ENCODE results near the gene NECAB2.
A peak's percentile ranks its signal among the peaks of the same experiment; 100 is the strongest.

The NECAB2 gene

DNA sequence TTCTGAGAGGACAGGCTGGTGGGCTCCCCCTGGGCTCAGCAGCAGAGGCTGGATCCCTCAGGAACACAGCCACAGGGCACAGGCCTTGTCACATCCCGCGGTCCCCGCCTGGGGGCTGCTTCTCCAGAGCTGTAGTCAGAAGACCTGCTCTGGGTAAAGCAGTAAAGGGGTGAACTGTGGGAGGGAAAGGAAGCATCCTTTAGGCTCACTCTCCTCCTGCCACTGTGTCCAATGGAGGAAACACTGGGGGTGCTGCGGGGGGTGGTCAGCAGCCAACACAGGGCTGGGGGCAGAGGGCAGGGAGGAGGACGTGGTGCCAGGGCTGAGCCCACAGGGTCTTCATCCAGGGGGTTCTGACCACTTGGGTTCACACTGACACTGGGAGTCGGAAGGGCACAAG, 79.6 kb downstream of the NECAB2 start:
- DNase-seq = no peak

- DNase-seq = peak in 1 of 2 experiments; percentile 13
These were observed 80.2 kb downstream of the NECAB2 start for GRCh38 chr16:84048270-84048669.

DNA sequence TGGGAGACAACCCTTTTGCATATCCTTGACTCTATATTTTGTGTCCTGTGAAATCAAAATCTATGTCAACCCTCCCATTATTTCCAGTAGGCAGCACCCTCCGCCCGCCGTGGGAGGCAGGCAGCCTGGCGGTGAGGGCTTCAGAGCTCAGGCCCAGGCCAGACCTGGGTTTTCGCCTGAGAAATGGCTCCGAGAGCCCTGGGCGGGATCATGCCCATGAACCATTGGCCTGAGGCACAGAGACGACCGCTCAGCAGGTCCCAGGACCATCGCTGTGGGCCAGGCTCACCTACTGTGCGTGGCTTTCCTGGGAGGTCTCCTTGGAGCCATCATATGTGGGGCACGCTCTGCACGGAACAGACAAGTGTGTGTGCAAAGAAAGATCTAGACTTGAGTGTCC, 80.8 kb downstream of the NECAB2 start:
- no peak for DNase-seq

DNA sequence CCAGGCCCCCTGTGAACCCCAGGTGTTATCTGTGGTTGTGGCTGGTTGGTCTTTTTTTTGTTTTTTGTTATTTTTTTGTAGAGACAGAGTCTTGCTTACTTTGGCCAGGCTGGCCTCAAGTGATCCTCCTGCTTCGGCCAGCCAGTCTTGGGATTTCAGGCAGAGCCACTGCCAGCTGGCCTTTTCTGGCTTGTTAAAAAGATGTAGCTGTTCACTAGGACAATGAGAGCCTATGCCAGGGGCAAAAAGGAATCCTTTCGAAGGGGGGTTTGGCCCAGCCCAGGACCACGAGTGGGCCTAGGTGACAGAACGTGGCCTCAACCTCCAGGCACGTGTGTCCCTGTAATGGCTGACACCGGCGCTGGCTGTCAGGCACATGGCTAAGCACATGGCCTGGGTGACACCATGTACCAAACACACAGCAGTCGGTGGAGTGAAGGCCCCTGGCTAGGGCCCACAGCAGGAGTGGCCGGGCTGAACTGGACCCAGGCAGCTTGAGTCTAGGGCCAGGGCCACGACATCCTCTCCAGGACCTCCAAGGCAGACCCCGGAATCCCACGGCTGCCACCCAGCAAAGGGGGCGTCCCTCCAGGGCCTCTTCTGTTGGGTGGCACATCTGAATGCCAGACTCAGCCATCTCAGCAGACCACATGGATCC, 81.5 kb downstream of the NECAB2 start:
- no peak for DNase-seq

- DNase-seq = no peak
These were observed 82.3 kb downstream of the NECAB2 start for GRCh38 chr16:84050316-84050715.

DNA sequence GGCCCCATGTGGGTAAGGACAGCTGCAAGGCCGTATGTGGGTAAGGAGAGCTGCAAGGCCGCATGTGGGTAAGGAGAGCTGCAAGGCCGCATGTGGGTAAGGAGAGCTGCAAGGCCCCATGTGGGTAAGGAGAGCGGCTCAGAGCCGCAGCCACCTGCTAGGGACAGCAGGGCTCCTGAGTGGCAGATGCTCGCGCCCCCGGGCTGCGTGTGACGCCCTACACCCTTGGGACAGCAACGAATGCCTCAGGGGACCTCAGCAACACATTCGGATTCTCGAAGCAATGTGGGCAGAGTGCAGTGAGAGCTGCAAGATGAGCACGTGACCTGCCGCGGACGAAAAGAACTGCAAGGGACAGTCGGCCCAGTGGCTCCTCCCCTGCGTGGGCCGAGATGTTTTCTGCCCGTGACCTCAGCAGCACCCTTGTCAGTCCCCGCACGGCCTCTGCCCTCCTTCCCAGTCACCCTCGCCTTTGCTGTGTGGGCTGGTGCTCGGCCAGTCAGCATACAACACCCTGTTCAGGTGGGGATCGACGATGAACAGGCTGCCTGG, 84.1 kb downstream of the NECAB2 start:
- no peak for DNase-seq

Measured in SHP77 (cell line).